ENCODE measurements around the gene TSR1. TPM values are rescaled to one million over a fixed set of nuclear protein-coding genes. Genes with fewer than 3 reads are reported as not detected.

The TSR1 gene
- total and polyA plus RNA-seq, 9 of the 15 experiments (the other 6 are each of a cell fraction or from before 2014, with no cell fraction given): 16.4 to 87.5 (median 55.2) TPM

GRCh38 chr17:2336215-2336851 is at the start of gene TSR1 (continued):
- no peak for TF ChIP-seq ZHX1 (conservative IDR thresholded peaks at IDR 0.05; ENCODE audit: low read length)
- no peak for TF ChIP-seq ZFP91 (CRISPR knock-in tag; IDR thresholded peaks at IDR 0.05)
- no peak for TF ChIP-seq JUND (IDR thresholded peaks at IDR 0.05; ENCODE audit: borderline replicate concordance, low read depth, low read length)
- TF ChIP-seq JUND (tag; IDR thresholded peaks at IDR 0.05; ENCODE audit: borderline replicate concordance, low read depth, low read length): no peak
- TF ChIP-seq CEBPB (tag; IDR thresholded peaks at IDR 0.05): no peak
- peak; percentile 44 for TF ChIP-seq GMEB1 (CRISPR knock-in tag; IDR thresholded peaks at IDR 0.05)
- no peak for TF ChIP-seq GTF2A2 (tag; IDR thresholded peaks at IDR 0.05)
- TF ChIP-seq ZNF197 (CRISPR knock-in tag; IDR thresholded peaks at IDR 0.05; ENCODE audit: low read depth): no peak
- TF ChIP-seq GTF2E2 (tag; IDR thresholded peaks at IDR 0.05): peak; percentile 84; the same call in 1 of the 2 replicates
- peak; percentile 32; the same call in 1 of the 2 replicates for TF ChIP-seq ATF7 (IDR thresholded peaks at IDR 0.05)
- no peak for TF ChIP-seq ZNF436 (CRISPR knock-in tag; IDR thresholded peaks at IDR 0.05)
- peak; percentile 43 for TF ChIP-seq BHLHE40 (IDR thresholded peaks at IDR 0.05; ENCODE audit: low read length)
- peak; percentile 8; the same call in 1 of the 2 replicates for TF ChIP-seq REST (IDR thresholded peaks at IDR 0.05; ENCODE audit: borderline replicate concordance)
- no peak for TF ChIP-seq REST (CRISPR knock-in tag; IDR thresholded peaks at IDR 0.05; ENCODE audit: low read depth)
